ENCODE results near the gene CSNK2A1.
A peak's percentile ranks its signal among the peaks of the same experiment; 100 is the strongest.

The CSNK2A1 gene

DNA sequence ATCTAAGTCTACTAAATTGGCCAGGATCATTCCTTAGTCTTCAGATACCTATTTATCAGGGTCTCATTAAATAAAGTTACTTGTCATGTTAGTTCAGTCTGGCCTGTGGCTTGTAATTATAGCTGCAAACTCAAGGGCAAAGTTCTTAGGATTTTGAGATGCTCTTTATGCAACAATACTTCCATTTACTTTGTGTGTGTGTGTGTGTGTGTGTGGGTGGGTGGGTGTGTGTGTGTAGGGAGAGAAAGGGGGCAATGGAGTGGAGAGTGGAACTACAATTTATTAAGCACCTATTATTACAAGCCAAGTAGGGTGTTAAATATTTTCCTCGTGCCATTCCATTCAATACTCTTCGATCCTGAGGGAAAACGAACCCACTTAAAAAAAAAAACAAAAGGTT, 63.5 kb downstream of the CSNK2A1 start:
- no CpG with 5 or more reads among the region's 3 CpGs for WGBS, 2 donors (ENCODE audit: extremely low coverage in 2 of 2, insufficient read length in 2 of 2, insufficient replicate concordance in 1 of 2)
- H3K27ac ChIP-seq (replicated peaks; ENCODE audit: low read length): no peak overlapping the region
- peaks cover 37 to 96% of the 10 kb centered on the region in 2 donors for H3K36me3 ChIP-seq (replicated peaks in 1 of 2; ENCODE audit: control insufficient read depth in 2 of 2, insufficient read depth in 2 of 2, low read length in 2 of 2)

DNA sequence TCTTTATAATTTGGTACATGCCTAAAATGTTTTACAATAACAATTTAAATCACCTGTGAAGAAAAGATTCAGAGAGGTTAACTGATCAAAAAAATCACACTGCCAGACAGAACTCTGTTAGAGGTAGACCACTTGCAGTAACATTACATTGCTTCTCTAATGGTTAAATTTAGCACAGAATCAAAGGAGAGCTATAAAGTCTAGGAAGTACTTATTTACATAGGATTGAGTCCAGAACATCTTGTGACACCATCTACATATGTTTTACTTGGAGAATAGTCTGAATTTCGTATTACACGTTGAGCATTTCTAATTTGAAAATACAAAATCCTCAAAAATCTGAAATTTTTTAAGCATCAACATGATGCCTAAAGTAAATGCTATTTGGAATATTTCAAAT, 64.1 kb downstream of the CSNK2A1 start:
- H2BK12ac ChIP-seq (ENCODE audit: low read length): no peak overlapping the region
- no peak overlapping the region for H3K4me3 ChIP-seq (ENCODE audit: low read length in 2 of 2)
- no peak overlapping the region for H2BK15ac ChIP-seq (ENCODE audit: low read length)
- no peak overlapping the region for H3K4me2 ChIP-seq (ENCODE audit: insufficient read depth, low read length, poor library complexity, severe bottlenecking)
- H3K27ac ChIP-seq (replicated peaks; ENCODE audit: low read length): no peak overlapping the region
- H4K8ac ChIP-seq (ENCODE audit: low read depth, low read length): no peak overlapping the region
- H3K36me3 ChIP-seq (replicated peaks in 1 of 2; ENCODE audit: control insufficient read depth in 2 of 2, insufficient read depth in 2 of 2, low read length in 2 of 2): peaks cover 37 to 98% of the 10 kb centered on the region in 2 donors
- H4K91ac ChIP-seq (ENCODE audit: low read depth, low read length, poor library complexity): no peak overlapping the region
- no peak overlapping the region for H2AFZ ChIP-seq (ENCODE audit: low read length)
- H3K79me1 ChIP-seq (ENCODE audit: low read depth, low read length): no peaks in the 10 kb centered on the region
- no peak for DNase-seq (ENCODE audit: low spot score)
- H3K14ac ChIP-seq (ENCODE audit: low read length): no peak overlapping the region
- H3K27me3 ChIP-seq (ENCODE audit: control insufficient read depth in 3 of 3, insufficient read depth in 3 of 3, low read depth in 1 of 3, low read length in 3 of 3): no peaks in the 10 kb centered on the region
- no peak overlapping the region for H3K9ac ChIP-seq (ENCODE audit: low read depth, low read length, poor library complexity)
- WGBS, 2 donors (ENCODE audit: extremely low coverage in 2 of 2, insufficient read length in 2 of 2, insufficient replicate concordance in 1 of 2): no CpG with 5 or more reads among the region's 2 CpGs
- no peak overlapping the region for H2BK5ac ChIP-seq (ENCODE audit: low read length)
- H3K9me3 ChIP-seq (replicated peaks in 1 of 2; ENCODE audit: control insufficient read depth in 2 of 2, insufficient read depth in 1 of 2, low read depth in 1 of 2, low read length in 2 of 2): no peaks in the 10 kb centered on the region
- no peak overlapping the region for H3K18ac ChIP-seq (ENCODE audit: low read length)
- no peaks in the 10 kb centered on the region for H3K4me1 ChIP-seq (ENCODE audit: control insufficient read depth in 2 of 2, insufficient read depth in 1 of 2, low read depth in 1 of 2, low read length in 2 of 2)
- H3K23ac ChIP-seq (ENCODE audit: low read depth, low read length, poor library complexity): no peak overlapping the region
- no peak overlapping the region for H2BK120ac ChIP-seq (ENCODE audit: low read depth, low read length)
- H2AK5ac ChIP-seq (ENCODE audit: low read depth, low read length): no peak overlapping the region
- H3K4ac ChIP-seq (ENCODE audit: low read length): no peak overlapping the region

More for the DNA sequence above, 63.5 kb downstream of the CSNK2A1 start:
- no peak overlapping the region for H2BK120ac ChIP-seq (ENCODE audit: low read depth, low read length)
- H2BK15ac ChIP-seq (ENCODE audit: low read length): no peak overlapping the region
- DNase-seq (ENCODE audit: low spot score): no peak
- no peak overlapping the region for H3K9ac ChIP-seq (ENCODE audit: low read depth, low read length, poor library complexity)
- H3K79me1 ChIP-seq (ENCODE audit: low read depth, low read length): no peaks in the 10 kb centered on the region
- H3K18ac ChIP-seq (ENCODE audit: low read length): no peak overlapping the region
- no peak overlapping the region for H4K8ac ChIP-seq (ENCODE audit: low read depth, low read length)
- no peak overlapping the region for H3K14ac ChIP-seq (ENCODE audit: low read length)
- no peaks in the 10 kb centered on the region for H3K4me1 ChIP-seq (ENCODE audit: control insufficient read depth in 2 of 2, insufficient read depth in 1 of 2, low read depth in 1 of 2, low read length in 2 of 2)
- no peak overlapping the region for H4K91ac ChIP-seq (ENCODE audit: low read depth, low read length, poor library complexity)
- no peak overlapping the region for H2AFZ ChIP-seq (ENCODE audit: low read length)
- no peak overlapping the region for H2BK12ac ChIP-seq (ENCODE audit: low read length)
- H3K23ac ChIP-seq (ENCODE audit: low read depth, low read length, poor library complexity): no peak overlapping the region
- no peak overlapping the region for H3K4me3 ChIP-seq (ENCODE audit: low read length in 2 of 2)
- no peak overlapping the region for H3K4ac ChIP-seq (ENCODE audit: low read length)
- H2AK5ac ChIP-seq (ENCODE audit: low read depth, low read length): no peak overlapping the region
- H2BK5ac ChIP-seq (ENCODE audit: low read length): no peak overlapping the region
- no peaks in the 10 kb centered on the region for H3K27me3 ChIP-seq (ENCODE audit: control insufficient read depth in 3 of 3, insufficient read depth in 3 of 3, low read depth in 1 of 3, low read length in 3 of 3)
- no peaks in the 10 kb centered on the region for H3K9me3 ChIP-seq (replicated peaks in 1 of 2; ENCODE audit: control insufficient read depth in 2 of 2, insufficient read depth in 1 of 2, low read depth in 1 of 2, low read length in 2 of 2)
- H3K4me2 ChIP-seq (ENCODE audit: insufficient read depth, low read length, poor library complexity, severe bottlenecking): no peak overlapping the region

DNA sequence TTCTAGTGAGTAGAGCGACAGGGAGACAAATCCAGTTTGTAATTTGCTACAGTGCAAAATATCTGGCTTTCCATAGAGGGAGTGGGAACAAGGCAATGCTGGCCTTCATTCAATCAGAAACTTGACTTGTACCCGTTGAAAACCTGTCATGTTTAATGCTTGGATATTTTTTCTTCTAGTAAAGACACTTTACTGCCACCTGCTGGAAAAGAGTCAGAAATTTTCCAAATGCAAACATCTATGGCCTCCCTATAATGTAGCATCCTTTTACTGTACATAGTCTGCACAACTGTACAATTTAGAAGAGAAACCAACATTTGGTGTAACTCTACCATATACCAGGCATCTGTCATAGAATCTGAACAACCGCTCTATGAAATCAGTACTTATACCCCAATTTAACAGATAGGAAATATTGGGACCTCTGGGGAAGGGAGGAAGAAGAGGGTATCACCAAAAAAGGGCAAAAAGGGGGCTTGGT, 64.6 kb downstream of the CSNK2A1 start:
- Histone ChIP-seq H3K14ac (ENCODE audit: low read length) (no peak overlapping the region), H3K36me3 (replicated peaks in 1 of 2; ENCODE audit: control insufficient read depth in 2 of 2, insufficient read depth in 2 of 2, low read length in 2 of 2) (peaks cover 33 to 97% of the 10 kb centered on the region in 2 donors), H4K8ac (ENCODE audit: low read depth, low read length) (no peak overlapping the region), H3K4ac (ENCODE audit: low read length) (no peak overlapping the region), H3K79me1 (ENCODE audit: low read depth, low read length) (no peaks in the 10 kb centered on the region), H3K23ac (ENCODE audit: low read depth, low read length, poor library complexity) (no peak overlapping the region), H4K91ac (ENCODE audit: low read depth, low read length, poor library complexity) (no peak overlapping the region), H3K4me2 (ENCODE audit: insufficient read depth, low read length, poor library complexity, severe bottlenecking) (no peak overlapping the region), H3K4me3 (ENCODE audit: low read length in 2 of 2) (no peak overlapping the region), H3K27me3 (ENCODE audit: control insufficient read depth in 3 of 3, insufficient read depth in 3 of 3, low read depth in 1 of 3, low read length in 3 of 3) (no peaks in the 10 kb centered on the region), H2AK5ac (ENCODE audit: low read depth, low read length) (no peak overlapping the region), H2AFZ (ENCODE audit: low read length) (no peak overlapping the region), H2BK15ac (ENCODE audit: low read length) (no peak overlapping the region), H3K18ac (ENCODE audit: low read length) (no peak overlapping the region), H3K9ac (ENCODE audit: low read depth, low read length, poor library complexity) (no peak overlapping the region), H3K9me3 (replicated peaks in 1 of 2; ENCODE audit: control insufficient read depth in 2 of 2, insufficient read depth in 1 of 2, low read depth in 1 of 2, low read length in 2 of 2) (peaks cover 0 to 3% of the 10 kb centered on the region in 2 donors), H2BK12ac (ENCODE audit: low read length) (no peak overlapping the region), H2BK5ac (ENCODE audit: low read length) (no peak overlapping the region), H3K4me1 (ENCODE audit: control insufficient read depth in 2 of 2, insufficient read depth in 1 of 2, low read depth in 1 of 2, low read length in 2 of 2) (no peaks in the 10 kb centered on the region), H3K27ac (replicated peaks; ENCODE audit: low read length) (no peak overlapping the region), H2BK120ac (ENCODE audit: low read depth, low read length) (no peak overlapping the region)
- DNase-seq (ENCODE audit: low spot score): peak; percentile 14
- no CpG with 5 or more reads among the region's 3 CpGs for whole genome bisulfite sequencing, 2 donors (ENCODE audit: extremely low coverage in 2 of 2, insufficient read length in 2 of 2, insufficient replicate concordance in 1 of 2)

DNA sequence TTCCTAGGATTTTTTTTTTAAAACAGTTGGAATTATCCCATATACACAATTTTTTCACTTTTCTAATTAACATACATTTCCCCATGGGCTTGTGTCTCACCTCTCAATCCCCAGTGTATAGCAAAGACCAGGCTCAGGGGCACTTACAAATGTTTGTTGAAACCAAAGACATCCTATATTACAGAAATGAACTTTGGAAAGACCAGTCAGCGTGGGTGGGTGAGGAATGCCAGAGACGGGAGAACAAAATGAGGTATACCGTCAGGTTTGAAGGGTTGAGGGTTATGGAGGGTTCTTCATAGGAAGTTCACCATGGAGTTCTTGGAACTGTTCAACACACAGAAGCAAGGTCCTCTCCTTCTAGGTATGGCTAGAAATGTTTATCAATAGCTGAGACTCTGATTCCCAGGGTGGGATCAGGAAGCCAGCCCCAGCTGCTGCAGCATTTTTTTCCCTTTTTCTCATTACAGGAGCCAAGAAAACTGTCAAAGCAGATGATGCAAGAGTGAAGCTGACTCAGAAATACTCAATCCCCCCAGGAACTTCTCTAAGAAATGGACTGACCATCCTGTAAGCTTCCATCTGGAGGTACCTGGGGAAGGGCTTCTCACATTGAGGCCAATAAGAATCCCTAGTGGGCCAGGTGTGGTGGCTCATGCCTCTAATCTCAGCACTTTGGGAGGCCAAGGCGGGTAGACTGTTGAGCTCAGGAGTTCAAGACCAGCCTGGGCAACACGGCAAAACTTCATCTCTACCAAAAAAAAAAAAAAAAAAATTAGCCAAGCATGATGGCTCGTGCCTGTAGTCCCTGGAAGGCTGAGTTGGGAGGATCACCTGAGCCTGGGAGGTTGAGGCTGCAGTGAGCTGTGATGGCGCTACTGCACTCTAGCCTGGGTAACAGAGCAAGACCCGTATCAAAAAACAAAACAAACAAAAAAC, 65.3 kb downstream of the CSNK2A1 start:
- H3K27ac ChIP-seq (replicated peaks; ENCODE audit: low read length): no peak overlapping the region
- no peak overlapping the region for H3K18ac ChIP-seq (ENCODE audit: low read length)
- H2AFZ ChIP-seq (ENCODE audit: low read length): no peak overlapping the region
- H3K4me3 ChIP-seq (ENCODE audit: low read length in 2 of 2): no peak overlapping the region
- no peaks in the 10 kb centered on the region for H3K27me3 ChIP-seq (ENCODE audit: control insufficient read depth in 3 of 3, insufficient read depth in 3 of 3, low read depth in 1 of 3, low read length in 3 of 3)
- peaks cover 3 to 6% of the 10 kb centered on the region in 2 donors for H3K9me3 ChIP-seq (replicated peaks in 1 of 2; ENCODE audit: control insufficient read depth in 2 of 2, insufficient read depth in 1 of 2, low read depth in 1 of 2, low read length in 2 of 2)
- H2BK5ac ChIP-seq (ENCODE audit: low read length): no peak overlapping the region
- no peak overlapping the region for H2BK12ac ChIP-seq (ENCODE audit: low read length)
- no peak overlapping the region for H4K8ac ChIP-seq (ENCODE audit: low read depth, low read length)
- H3K4ac ChIP-seq (ENCODE audit: low read length): no peak overlapping the region
- WGBS, 2 donors (ENCODE audit: extremely low coverage in 2 of 2, insufficient read length in 2 of 2, insufficient replicate concordance in 1 of 2): no CpG with 5 or more reads among the region's 8 CpGs
- H3K79me1 ChIP-seq (ENCODE audit: low read depth, low read length): no peaks in the 10 kb centered on the region
- H2BK120ac ChIP-seq (ENCODE audit: low read depth, low read length): no peak overlapping the region
- no peaks in the 10 kb centered on the region for H3K4me1 ChIP-seq (ENCODE audit: control insufficient read depth in 2 of 2, insufficient read depth in 1 of 2, low read depth in 1 of 2, low read length in 2 of 2)
- no peak overlapping the region for H3K9ac ChIP-seq (ENCODE audit: low read depth, low read length, poor library complexity)
- H3K14ac ChIP-seq (ENCODE audit: low read length): no peak overlapping the region
- DNase-seq (ENCODE audit: low spot score): no peak
- H2AK5ac ChIP-seq (ENCODE audit: low read depth, low read length): no peak overlapping the region
- no peak overlapping the region for H4K91ac ChIP-seq (ENCODE audit: low read depth, low read length, poor library complexity)
- no peak overlapping the region for H2BK15ac ChIP-seq (ENCODE audit: low read length)
- no peak overlapping the region for H3K23ac ChIP-seq (ENCODE audit: low read depth, low read length, poor library complexity)
- H3K4me2 ChIP-seq (ENCODE audit: insufficient read depth, low read length, poor library complexity, severe bottlenecking): no peak overlapping the region
- peaks cover 30 to 97% of the 10 kb centered on the region in 2 donors for H3K36me3 ChIP-seq (replicated peaks in 1 of 2; ENCODE audit: control insufficient read depth in 2 of 2, insufficient read depth in 2 of 2, low read length in 2 of 2)

Measured in neuronal stem cell (in vitro differentiated cells).